Liver (tissue), 9 donors: Measurements from ENCODE around the gene CCN5. TPM values are rescaled to one million over a fixed set of nuclear protein-coding genes. Genes with fewer than 3 reads are reported as not detected.

Experiments
- DNase-seq: peaks from one replicate; pipeline ENCODE4 v3.0.0-alpha.2; 2017; ENCODE audit warnings: low spot score
- H3K27ac ChIP-seq, 2 donors: one replicate each; pipeline ENCODE4 v1.7.0; 2013; ENCODE audit warnings: inconsistent platforms in 2 of 2, low read length in 2 of 2, control low read depth in 1 of 2, low read depth in 1 of 2, mild to moderate bottlenecking in 1 of 2
- H3K27me3 ChIP-seq, 4 donors: one replicate each; pipeline versions ENCODE4 v1.6.1 to v1.7.0; 2013; ENCODE audit warnings: low read length in 3 of 4, inconsistent platforms in 1 of 4, mild to moderate bottlenecking in 1 of 4, moderate library complexity in 1 of 4; ENCODE audit not compliant: control insufficient read depth in 4 of 4, insufficient read depth in 4 of 4
- H3K36me3 ChIP-seq, 4 donors: one replicate each; pipeline versions ENCODE4 v1.6.1 to v1.7.0; 2013; ENCODE audit warnings: low read length in 3 of 4, mild to moderate bottlenecking in 3 of 4, low read depth in 1 of 4, moderate library complexity in 1 of 4; ENCODE audit not compliant: control insufficient read depth in 4 of 4, insufficient read depth in 3 of 4
- H3K4me1 ChIP-seq, 4 donors: one replicate each; pipeline versions ENCODE4 v1.6.1 to v1.7.0; 2013; ENCODE audit warnings: low read length in 3 of 4, mild to moderate bottlenecking in 3 of 4, moderate library complexity in 1 of 4; ENCODE audit not compliant: control insufficient read depth in 4 of 4, insufficient read depth in 4 of 4
- H3K4me3 ChIP-seq, 3 donors: one replicate each; pipeline versions ENCODE4 v1.6.1 to v1.7.0; 2013; ENCODE audit warnings: low read length in 3 of 3, control low read depth in 1 of 3, low read depth in 1 of 3, mild to moderate bottlenecking in 1 of 3
- H3K9ac ChIP-seq, 2 donors: one replicate each; pipeline ENCODE4 v1.7.0; 2013; ENCODE audit warnings: low read length in 2 of 2, mild to moderate bottlenecking in 2 of 2, moderate library complexity in 2 of 2, control low read depth in 1 of 2, low read depth in 1 of 2
- H3K9me3 ChIP-seq, 4 donors: one replicate each; pipeline versions ENCODE4 v1.6.1 to v1.7.0; 2013; ENCODE audit warnings: low read length in 3 of 4; ENCODE audit not compliant: control insufficient read depth in 4 of 4
- EGR1 ChIP-seq, 2 donors: IDR thresholded peaks; 2 replicates each; pipeline ENCODE4 v1.6.1; 2016 to 2018; ENCODE audit warnings: antibody characterized with exemption in 2 of 2, low read depth in 2 of 2
- FOXA1 ChIP-seq: IDR thresholded peaks from 2 replicates; pipeline ENCODE4 v1.6.1; 2016; ENCODE audit warnings: antibody characterized with exemption
- FOXA2 ChIP-seq: IDR thresholded peaks from 2 replicates; pipeline ENCODE4 v1.6.1; 2016; ENCODE audit warnings: antibody characterized with exemption
- GABPA ChIP-seq, 2 donors: IDR thresholded peaks in 1 of 2; conservative IDR thresholded peaks in 1 of 2; 2 replicates each; pipeline ENCODE4 v1.6.1; 2016; ENCODE audit warnings: antibody characterized with exemption in 2 of 2, mild to moderate bottlenecking in 1 of 2, moderate library complexity in 1 of 2
- HNF4A ChIP-seq, 2 donors: conservative IDR thresholded peaks; 2 replicates each; pipeline ENCODE4 v1.6.1; 2016; ENCODE audit warnings: antibody characterized with exemption in 2 of 2, mild to moderate bottlenecking in 2 of 2
- HNF4G ChIP-seq: IDR thresholded peaks from 2 replicates; pipeline ENCODE4 v1.6.1; 2016; ENCODE audit warnings: antibody characterized with exemption
- JUND ChIP-seq, 2 donors: IDR thresholded peaks; 2 replicates each; pipeline ENCODE4 v1.6.1; 2016; ENCODE audit warnings: antibody characterized with exemption in 2 of 2
- NR2F2 ChIP-seq: IDR thresholded peaks from 2 replicates; pipeline ENCODE4 v1.6.1; 2016; ENCODE audit warnings: antibody characterized with exemption
- RAD21 ChIP-seq, 2 donors: IDR thresholded peaks; 2 replicates each; pipeline ENCODE4 v1.6.1; 2016; ENCODE audit warnings: antibody characterized with exemption in 2 of 2, mild to moderate bottlenecking in 2 of 2
- RXRA ChIP-seq, 2 donors: IDR thresholded peaks; 2 replicates each; pipeline ENCODE4 v1.6.1; 2017 to 2018; ENCODE audit warnings: antibody characterized with exemption in 2 of 2, mild to moderate bottlenecking in 1 of 2
- SP1 ChIP-seq: IDR thresholded peaks from 2 replicates; pipeline ENCODE4 v1.6.1; 2018; ENCODE audit warnings: antibody characterized with exemption, mild to moderate bottlenecking
- TAF1 ChIP-seq: conservative IDR thresholded peaks from 2 replicates; pipeline ENCODE4 v1.6.1; 2016; ENCODE audit warnings: antibody characterized with exemption, mild to moderate bottlenecking
- YY1 ChIP-seq: IDR thresholded peaks from 2 replicates; pipeline ENCODE4 v1.6.1; 2016; ENCODE audit warnings: antibody characterized with exemption, mild to moderate bottlenecking
- WGBS: extraction: QIAGEN DNeasy Blood & Tissue Kit; methylation state at CpG from one replicate; pipeline ENCODE4 v1.1.7; 2013; 5-methylcytosine and 5-hydroxymethylcytosine counted together
- polyA plus RNA-seq, 2 donors: library from polyadenylated mRNA; stranded (reverse) in 1 of 2; unstranded in 1 of 2; fragments of 200-250 nt in 1 of 2; fragments of >200 nt in 1 of 2; fragmentation: Nextera tagmentation in 1 of 2; extraction: Ambion mirVana in 1 of 2; gene quantifications; one replicate each; pipeline versions ENCODE4 v1.2.1 to v1.2.3, GENCODE V29; 2013 to 2015
- total RNA-seq, 2 donors: library from RNA; depleted of rRNA; stranded (reverse); fragments of >200 nt; gene quantifications; one replicate each; pipeline ENCODE4 v1.2.3, GENCODE V29; 2014
- TF ChIP-seq, protein P1 (sequence below): fragments of 150-350 bp; IDR thresholded peaks from 2 replicates; pipeline ENCODE4 v1.5.1; 2017; ENCODE audit warnings: improper control_type of control experiment, low read depth, low read length; ENCODE audit not compliant: missing input control
- TF ChIP-seq, protein P2 (sequence below): IDR thresholded peaks from 2 replicates; pipeline ENCODE4 v1.6.1; 2016; ENCODE audit warnings: antibody characterized with exemption
- TF ChIP-seq, protein P3 (sequence below): IDR thresholded peaks from 2 replicates; pipeline ENCODE4 v1.6.1; 2016; ENCODE audit warnings: antibody characterized with exemption, mild to moderate bottlenecking
- TF ChIP-seq, protein P4 (sequence below): IDR thresholded peaks from 2 replicates; pipeline ENCODE4 v1.6.1; 2016; ENCODE audit warnings: antibody characterized with exemption
- TF ChIP-seq, protein P5 (sequence below): IDR thresholded peaks from 2 replicates; pipeline ENCODE4 v1.6.1; 2016; ENCODE audit warnings: antibody characterized with exemption
- donor health status: healthy.
- donor health status: healthy.
- donor health status: healthy.
- donor health status: healthy.
- donor health status: healthy.

CCN5 gene
- total and polyA plus RNA-seq, 4 donors: 1.2 to 3.6 (median 1.9) TPM; not detected in 1

DNA sequence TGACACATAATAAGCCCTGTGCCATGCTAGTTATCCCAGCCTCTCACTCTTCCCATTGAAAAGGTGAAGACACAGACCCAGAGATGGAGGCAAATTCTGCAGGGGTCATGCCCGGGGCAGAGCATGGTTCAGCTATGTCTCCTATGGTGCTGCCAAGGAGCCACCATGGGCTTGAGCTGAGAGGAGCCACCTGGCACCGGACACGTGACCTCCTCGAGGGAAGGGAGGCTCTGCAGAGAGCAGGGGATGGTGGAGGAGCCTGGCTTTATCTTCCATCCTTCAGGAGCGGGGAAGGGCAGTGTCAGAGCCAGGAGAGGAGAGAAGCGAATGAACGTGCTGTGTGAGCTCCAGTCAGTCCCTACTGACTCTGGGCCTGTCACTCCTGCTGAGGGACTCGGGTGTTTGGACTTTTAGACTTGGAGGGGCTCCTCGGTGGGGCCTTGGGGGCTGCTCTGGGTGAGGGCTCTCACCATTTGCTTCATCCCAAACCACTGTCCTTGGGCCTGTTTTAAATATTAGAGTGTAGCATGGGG, 11.1 kb upstream of the CCN5 start:
- Histone ChIP-seq H3K36me3 (no peaks in the 10 kb centered on the region), H3K4me1 (no peaks in the 10 kb centered on the region), H3K27me3 (no peaks in the 10 kb centered on the region), H3K9ac (no peak overlapping the region), H3K4me3 (no peak overlapping the region), H3K9me3 (no peaks in the 10 kb centered on the region), H3K27ac (no peak overlapping the region)
- WGBS: 82% methylated on average over 9 of the region's 9 CpGs
- DNase-seq: no peak
- TF ChIP-seq TAF1: no peak
- TF ChIP-seq RAD21 (IDR thresholded peaks at IDR 0.05): no peak
- TF ChIP-seq, protein P1, sequence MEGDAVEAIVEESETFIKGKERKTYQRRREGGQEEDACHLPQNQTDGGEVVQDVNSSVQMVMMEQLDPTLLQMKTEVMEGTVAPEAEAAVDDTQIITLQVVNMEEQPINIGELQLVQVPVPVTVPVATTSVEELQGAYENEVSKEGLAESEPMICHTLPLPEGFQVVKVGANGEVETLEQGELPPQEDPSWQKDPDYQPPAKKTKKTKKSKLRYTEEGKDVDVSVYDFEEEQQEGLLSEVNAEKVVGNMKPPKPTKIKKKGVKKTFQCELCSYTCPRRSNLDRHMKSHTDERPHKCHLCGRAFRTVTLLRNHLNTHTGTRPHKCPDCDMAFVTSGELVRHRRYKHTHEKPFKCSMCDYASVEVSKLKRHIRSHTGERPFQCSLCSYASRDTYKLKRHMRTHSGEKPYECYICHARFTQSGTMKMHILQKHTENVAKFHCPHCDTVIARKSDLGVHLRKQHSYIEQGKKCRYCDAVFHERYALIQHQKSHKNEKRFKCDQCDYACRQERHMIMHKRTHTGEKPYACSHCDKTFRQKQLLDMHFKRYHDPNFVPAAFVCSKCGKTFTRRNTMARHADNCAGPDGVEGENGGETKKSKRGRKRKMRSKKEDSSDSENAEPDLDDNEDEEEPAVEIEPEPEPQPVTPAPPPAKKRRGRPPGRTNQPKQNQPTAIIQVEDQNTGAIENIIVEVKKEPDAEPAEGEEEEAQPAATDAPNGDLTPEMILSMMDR: no peak
- TF ChIP-seq FOXA1: no peak
- TF ChIP-seq HNF4G: no peak
- no peak for TF ChIP-seq SP1
- TF ChIP-seq HNF4A (conservative IDR thresholded peaks at IDR 0.05): no peak
- no peak for TF ChIP-seq YY1
- no peak for TF ChIP-seq RXRA (IDR thresholded peaks at IDR 0.05)
- TF ChIP-seq, protein P2, sequence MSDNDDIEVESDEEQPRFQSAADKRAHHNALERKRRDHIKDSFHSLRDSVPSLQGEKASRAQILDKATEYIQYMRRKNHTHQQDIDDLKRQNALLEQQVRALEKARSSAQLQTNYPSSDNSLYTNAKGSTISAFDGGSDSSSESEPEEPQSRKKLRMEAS: no peak
- TF ChIP-seq JUND (IDR thresholded peaks at IDR 0.05): no peak
- TF ChIP-seq, protein P3, sequence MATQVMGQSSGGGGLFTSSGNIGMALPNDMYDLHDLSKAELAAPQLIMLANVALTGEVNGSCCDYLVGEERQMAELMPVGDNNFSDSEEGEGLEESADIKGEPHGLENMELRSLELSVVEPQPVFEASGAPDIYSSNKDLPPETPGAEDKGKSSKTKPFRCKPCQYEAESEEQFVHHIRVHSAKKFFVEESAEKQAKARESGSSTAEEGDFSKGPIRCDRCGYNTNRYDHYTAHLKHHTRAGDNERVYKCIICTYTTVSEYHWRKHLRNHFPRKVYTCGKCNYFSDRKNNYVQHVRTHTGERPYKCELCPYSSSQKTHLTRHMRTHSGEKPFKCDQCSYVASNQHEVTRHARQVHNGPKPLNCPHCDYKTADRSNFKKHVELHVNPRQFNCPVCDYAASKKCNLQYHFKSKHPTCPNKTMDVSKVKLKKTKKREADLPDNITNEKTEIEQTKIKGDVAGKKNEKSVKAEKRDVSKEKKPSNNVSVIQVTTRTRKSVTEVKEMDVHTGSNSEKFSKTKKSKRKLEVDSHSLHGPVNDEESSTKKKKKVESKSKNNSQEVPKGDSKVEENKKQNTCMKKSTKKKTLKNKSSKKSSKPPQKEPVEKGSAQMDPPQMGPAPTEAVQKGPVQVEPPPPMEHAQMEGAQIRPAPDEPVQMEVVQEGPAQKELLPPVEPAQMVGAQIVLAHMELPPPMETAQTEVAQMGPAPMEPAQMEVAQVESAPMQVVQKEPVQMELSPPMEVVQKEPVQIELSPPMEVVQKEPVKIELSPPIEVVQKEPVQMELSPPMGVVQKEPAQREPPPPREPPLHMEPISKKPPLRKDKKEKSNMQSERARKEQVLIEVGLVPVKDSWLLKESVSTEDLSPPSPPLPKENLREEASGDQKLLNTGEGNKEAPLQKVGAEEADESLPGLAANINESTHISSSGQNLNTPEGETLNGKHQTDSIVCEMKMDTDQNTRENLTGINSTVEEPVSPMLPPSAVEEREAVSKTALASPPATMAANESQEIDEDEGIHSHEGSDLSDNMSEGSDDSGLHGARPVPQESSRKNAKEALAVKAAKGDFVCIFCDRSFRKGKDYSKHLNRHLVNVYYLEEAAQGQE: no peak
- TF ChIP-seq FOXA2: no peak
- no peak for TF ChIP-seq GABPA (IDR thresholded peaks at IDR 0.05 in 1 of 2, conservative IDR thresholded peaks at IDR 0.05 in 1 of 2)
- TF ChIP-seq, protein P4, sequence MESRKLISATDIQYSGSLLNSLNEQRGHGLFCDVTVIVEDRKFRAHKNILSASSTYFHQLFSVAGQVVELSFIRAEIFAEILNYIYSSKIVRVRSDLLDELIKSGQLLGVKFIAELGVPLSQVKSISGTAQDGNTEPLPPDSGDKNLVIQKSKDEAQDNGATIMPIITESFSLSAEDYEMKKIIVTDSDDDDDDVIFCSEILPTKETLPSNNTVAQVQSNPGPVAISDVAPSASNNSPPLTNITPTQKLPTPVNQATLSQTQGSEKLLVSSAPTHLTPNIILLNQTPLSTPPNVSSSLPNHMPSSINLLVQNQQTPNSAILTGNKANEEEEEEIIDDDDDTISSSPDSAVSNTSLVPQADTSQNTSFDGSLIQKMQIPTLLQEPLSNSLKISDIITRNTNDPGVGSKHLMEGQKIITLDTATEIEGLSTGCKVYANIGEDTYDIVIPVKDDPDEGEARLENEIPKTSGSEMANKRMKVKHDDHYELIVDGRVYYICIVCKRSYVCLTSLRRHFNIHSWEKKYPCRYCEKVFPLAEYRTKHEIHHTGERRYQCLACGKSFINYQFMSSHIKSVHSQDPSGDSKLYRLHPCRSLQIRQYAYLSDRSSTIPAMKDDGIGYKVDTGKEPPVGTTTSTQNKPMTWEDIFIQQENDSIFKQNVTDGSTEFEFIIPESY: no peak
- TF ChIP-seq NR2F2: no peak
- TF ChIP-seq EGR1 (IDR thresholded peaks at IDR 0.05; ENCODE audit: low read depth in 2 of 2): no peak
- TF ChIP-seq, protein P5, sequence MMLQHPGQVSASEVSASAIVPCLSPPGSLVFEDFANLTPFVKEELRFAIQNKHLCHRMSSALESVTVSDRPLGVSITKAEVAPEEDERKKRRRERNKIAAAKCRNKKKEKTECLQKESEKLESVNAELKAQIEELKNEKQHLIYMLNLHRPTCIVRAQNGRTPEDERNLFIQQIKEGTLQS: no peak
